SK-N-SH treated with all-trans-retinoic acid at 6 μM for 48 hours (cell line): Measurements from ENCODE around the gene SP140L.

Experiments used
- CREB5 ChIP-seq: fragments of 250-450 bp; sonication (Bioruptor Pico); IDR thresholded peaks from 2 replicates; pipeline ENCODE4 v1.5.1; 2020; ENCODE audit warnings: low read depth, mild to moderate bottlenecking, moderate library complexity
- PPARA ChIP-seq: fragments of 250-450 bp; sonication (Bioruptor Pico); IDR thresholded peaks from 2 replicates; pipeline ENCODE4 v1.5.0; 2020; ENCODE audit warnings: mild to moderate bottlenecking, borderline replicate concordance
- RARB ChIP-seq: fragments of 250-450 bp; sonication (Bioruptor Pico); IDR thresholded peaks from 2 replicates; pipeline ENCODE4 v1.8.0; 2021; ENCODE audit warnings: mild to moderate bottlenecking, moderate library complexity
- TOX ChIP-seq: fragments of 250-450 bp; sonication (Bioruptor Pico); IDR thresholded peaks from 2 replicates; pipeline ENCODE4 v1.8.0; 2021; ENCODE audit warnings: mild to moderate bottlenecking, moderate library complexity, borderline replicate concordance
- ZFP3 ChIP-seq: fragments of 250-450 bp; sonication (Bioruptor Pico); IDR thresholded peaks from 2 replicates; pipeline ENCODE4 v1.5.0; 2020; ENCODE audit warnings: mild to moderate bottlenecking, moderate library complexity
- ZFP30 ChIP-seq: fragments of 450-650 bp; formaldehyde crosslinking; IDR thresholded peaks from 2 replicates; pipeline ENCODE4 v1.5.0; 2022; ENCODE audit warnings: mild to moderate bottlenecking, moderate library complexity
- ZNF70 ChIP-seq: fragments of 450-650 bp; formaldehyde crosslinking; IDR thresholded peaks from 2 replicates; pipeline ENCODE4 v1.5.0; 2020; ENCODE audit warnings: mild to moderate bottlenecking, moderate library complexity

- TF ChIP-seq CREB5 (CRISPR knock-in tag), result no peak
- TF ChIP-seq PPARA, result no peak
- TF ChIP-seq TOX (CRISPR knock-in tag), result no peak
- no peak for TF ChIP-seq ZNF70
- no peak for TF ChIP-seq RARB (CRISPR knock-in tag)
- no peak for TF ChIP-seq ZFP30 (CRISPR knock-in tag)
- TF ChIP-seq ZFP3 (CRISPR knock-in tag), result no peak
Observed at GRCh38 chr2:230324503-230324902, 2.5 kb upstream of the SP140L start.
